ENCODE results near the gene MED10. TPM values are rescaled to one million over a fixed set of nuclear protein-coding genes. Genes with fewer than 3 reads are reported as not detected.

MED10 gene
- total RNA-seq (ENCODE audit: low replicate concordance): 32.3 and 38.4 TPM in 2 replicates
- long read RNA-seq, transcript MED10-201 (4 exons, 1,141 nt): major isoform, 91 of 98 reads
- long read RNA-seq, partial matches to known transcripts: 0 of 98 reads
- long read RNA-seq, other reads (novel, unspliced or antisense): 7 of 98 reads

GRCh38 chr5:6377905-6378765, at the start of gene MED10:
Gene MED10, minus strand, starts transcription at chr5:6378547. Its CDS starts 64 bp downstream, at chr5:6378483.
- peak within 1 kb of the TSS; percentile 100 for H3K4me3 Mint-ChIP-seq
- peaks cover 33% of the 10 kb centered on the region for H3K36me3 Mint-ChIP-seq
- H3K27me3 Mint-ChIP-seq: peaks cover 3% of the 10 kb centered on the region
- no peaks in the 10 kb centered on the region for H3K9me3 Mint-ChIP-seq
- peak within 1 kb of the TSS; percentile 98 for H3K27ac Mint-ChIP-seq
- peak; percentile 95 for DNase-seq (ENCODE audit: extremely low spot score, unreplicated experiment)
- peaks cover 23% of the 10 kb centered on the region for H3K4me1 Mint-ChIP-seq (ENCODE audit: unreplicated experiment)
- TF ChIP-seq CTCF (conservative IDR thresholded peaks at IDR 0.05): no peak

- no peak for DNase-seq (ENCODE audit: extremely low spot score, unreplicated experiment)
- Mint-ChIP-seq H3K27me3 (peaks cover 43% of the 10 kb centered on the region), H3K4me1 (ENCODE audit: unreplicated experiment) (no peaks in the 10 kb centered on the region), H3K4me3 (no peak overlapping the region), H3K27ac (no peak overlapping the region), H3K36me3 (no peaks in the 10 kb centered on the region), H3K9me3 (no peaks in the 10 kb centered on the region)
- no peak for TF ChIP-seq CTCF (conservative IDR thresholded peaks at IDR 0.05)
Measured at GRCh38 chr5:6427694-6428093, 49.3 kb upstream of the MED10 start.

GRCh38 chr5:6424700-6425099, 46.4 kb upstream of the MED10 start:
- H3K4me3 Mint-ChIP-seq: no peak overlapping the region
- no peak overlapping the region for H3K27ac Mint-ChIP-seq
- TF ChIP-seq CTCF (conservative IDR thresholded peaks at IDR 0.05): no peak
- no peaks in the 10 kb centered on the region for H3K36me3 Mint-ChIP-seq
- no peak for DNase-seq (ENCODE audit: extremely low spot score, unreplicated experiment)
- no peaks in the 10 kb centered on the region for H3K4me1 Mint-ChIP-seq (ENCODE audit: unreplicated experiment)
- peaks cover 50% of the 10 kb centered on the region for H3K27me3 Mint-ChIP-seq
- no peaks in the 10 kb centered on the region for H3K9me3 Mint-ChIP-seq

GRCh38 chr5:6424110-6424659, 45.8 kb upstream of the MED10 start:
- TF ChIP-seq CTCF (conservative IDR thresholded peaks at IDR 0.05): no peak
- Mint-ChIP-seq H3K27ac (no peak overlapping the region), H3K36me3 (no peaks in the 10 kb centered on the region), H3K9me3 (no peaks in the 10 kb centered on the region), H3K4me1 (ENCODE audit: unreplicated experiment) (no peaks in the 10 kb centered on the region), H3K4me3 (no peak overlapping the region), H3K27me3 (peaks cover 48% of the 10 kb centered on the region)
- DNase-seq (ENCODE audit: extremely low spot score, unreplicated experiment): no peak

GRCh38 chr5:6423327-6424109, 45.2 kb upstream of the MED10 start:
- Mint-ChIP-seq H3K4me1 (ENCODE audit: unreplicated experiment) (no peaks in the 10 kb centered on the region), H3K27me3 (peaks cover 42% of the 10 kb centered on the region), H3K4me3 (no peak overlapping the region), H3K27ac (no peak overlapping the region), H3K9me3 (no peaks in the 10 kb centered on the region), H3K36me3 (no peaks in the 10 kb centered on the region)
- no peak for DNase-seq (ENCODE audit: extremely low spot score, unreplicated experiment)
- no peak for TF ChIP-seq CTCF (conservative IDR thresholded peaks at IDR 0.05)

Data from type B pancreatic cell (in vitro differentiated cells).